Keratinocyte (primary cell): ENCODE data around the gene TNIK. TPM values are rescaled to one million over a fixed set of nuclear protein-coding genes. Genes with fewer than 3 reads are reported as not detected.

ENCODE experiments used
- DNase-seq: peaks from one replicate; pipeline ENCODE4 v3.0.0-alpha.2; 2011; ENCODE audit warnings: low read depth, missing footprints, low spot score
- FAIRE-seq: peaks from 2 replicates; lab custom pipeline; 2011; peaks lifted over from hg19 to GRCh38; lab: Jason Lieb, UNC
- H2AFZ ChIP-seq: 2 replicates; pipeline ENCODE4 v1.6.0; 2012; ENCODE audit warnings: low read length, control low read depth, inconsistent platforms; ENCODE audit not compliant: control insufficient read depth
- H3K27ac ChIP-seq: 2 replicates; pipeline ENCODE4 v1.5.1; 2011; ENCODE audit warnings: low read length; ENCODE audit not compliant: control insufficient read depth, insufficient read depth
- H3K27me3 ChIP-seq: 3 replicates; pipeline ENCODE4 v1.6.0; 2011; ENCODE audit warnings: low read length; ENCODE audit not compliant: control insufficient read depth, insufficient read depth; ENCODE audit errors: extremely low read depth
- H3K36me3 ChIP-seq, 2 experiments: 2 replicates in 1 of 2; 3 replicates in 1 of 2; pipeline ENCODE4 v1.5.1; 2011; ENCODE audit warnings: low read length in 2 of 2, mild to moderate bottlenecking in 1 of 2; ENCODE audit not compliant: control insufficient read depth in 2 of 2, insufficient read depth in 2 of 2; ENCODE audit errors: extremely low read depth in 1 of 2
- H3K4me1 ChIP-seq: 3 replicates; pipeline ENCODE4 v1.5.1; 2011; ENCODE audit warnings: low read length; ENCODE audit not compliant: control insufficient read depth, insufficient read depth; ENCODE audit errors: extremely low read depth
- H3K4me2 ChIP-seq: 3 replicates; pipeline ENCODE4 v1.6.0; 2011; ENCODE audit warnings: low read depth, low read length; ENCODE audit not compliant: control insufficient read depth, insufficient read depth; ENCODE audit errors: extremely low read depth
- H3K4me3 ChIP-seq, 3 experiments: fragments of 200-600 bp in 1 of 3; sonication (generic) in 1 of 3; 2 replicates in 2 of 3; 3 replicates in 1 of 3; pipeline ENCODE4 v1.5.1; 2011 to 2016; ENCODE audit warnings: low read length in 3 of 3, mild to moderate bottlenecking in 3 of 3, control low read depth in 2 of 3, inconsistent platforms in 1 of 3, low read depth in 1 of 3, mixed read lengths in 1 of 3, mixed run types in 1 of 3, moderate library complexity in 1 of 3; ENCODE audit not compliant: control insufficient read depth in 2 of 3, insufficient read depth in 2 of 3; ENCODE audit errors: extremely low read depth in 1 of 3
- H3K79me2 ChIP-seq: 2 replicates; pipeline ENCODE4 v1.6.0; 2012; ENCODE audit warnings: low read length; ENCODE audit not compliant: control insufficient read depth, insufficient read depth
- H3K9ac ChIP-seq: 3 replicates; pipeline ENCODE4 v1.6.0; 2011; ENCODE audit warnings: low read length; ENCODE audit not compliant: control insufficient read depth, insufficient read depth; ENCODE audit errors: extremely low read depth
- H3K9me1 ChIP-seq: 3 replicates; pipeline ENCODE4 v1.6.0; 2011; ENCODE audit warnings: low read length; ENCODE audit not compliant: control insufficient read depth, insufficient read depth; ENCODE audit errors: extremely low read depth
- H3K9me3 ChIP-seq: 2 replicates; pipeline ENCODE4 v1.5.1; 2012; ENCODE audit warnings: low read depth, low read length; ENCODE audit not compliant: control insufficient read depth
- H4K20me1 ChIP-seq: 3 replicates; pipeline ENCODE4 v1.6.0; 2011; ENCODE audit warnings: low read length; ENCODE audit not compliant: control insufficient read depth, insufficient read depth; ENCODE audit errors: extremely low read depth
- EZH2 ChIP-seq: IDR thresholded peaks from one replicate; pipeline ENCODE4 v1.6.1; 2012; ENCODE audit warnings: inconsistent platforms, mild to moderate bottlenecking, low read length, moderate library complexity
- dilution Hi-C: fragments of 300-500 bp; cut with MboI; formaldehyde crosslinking; loops from one replicate; pipeline ENCODE4 v1.7.0; 2020; ENCODE audit warnings: low sequenced_read_pairs; ENCODE audit not compliant: extremely low pct_ligation_motif_present
- polyA plus RNA-seq, 5 experiments: library from polyadenylated mRNA; depleted of rRNA in 3 of 5; stranded (reverse) in 3 of 5; stranded (forward) in 1 of 5; unstranded in 1 of 5; fragments of >200 nt; gene quantifications; 1 replicate in 1 of 5; 2 replicates in 3 of 5; 3 replicates in 1 of 5; pipeline versions ENCODE4 v1.2.1 to v1.2.3, GENCODE V29; 2011 to 2012; ENCODE audit warnings: missing spikeins in 2 of 5, low read depth in 1 of 5, low replicate concordance in 1 of 5
- TF ChIP-seq, protein P1 (sequence below), 3 experiments: IDR thresholded peaks in 1 of 3; conservative IDR thresholded peaks in 1 of 3; optimal IDR thresholded peaks in 1 of 3; 2 replicates in 2 of 3; 3 replicates in 1 of 3; pipeline versions ENCODE3 to v1.5.1; 2011; ENCODE audit warnings: low read length in 3 of 3, mild to moderate bottlenecking in 3 of 3, moderate library complexity in 2 of 3, control low read depth in 1 of 3, inconsistent platforms in 1 of 3; ENCODE audit not compliant: insufficient read depth in 2 of 3; ENCODE audit errors: extremely low read depth in 1 of 3

TNIK gene
- polyA plus RNA-seq, 1 donor (not counting 4 experiments of a cell fraction or from before 2014, with no cell fraction given): 4.4 TPM

GRCh38 chr3:171039674-171040073, 420.5 kb downstream of the TNIK start:
- dilution Hi-C loops: no loop called here
- Histone ChIP-seq H3K27me3 (no peaks in the 10 kb centered on the region), H3K4me1 (no peaks in the 10 kb centered on the region), H2AFZ (no peak overlapping the region), H3K36me3 (no peaks in the 10 kb centered on the region), H3K9me3 (no peaks in the 10 kb centered on the region), H3K27ac (no peak overlapping the region), H3K4me3 (no peak overlapping the region), H3K9me1 (no peaks in the 10 kb centered on the region), H3K4me2 (no peak overlapping the region), H3K9ac (no peak overlapping the region), H3K79me2 (no peaks in the 10 kb centered on the region), H4K20me1 (no peaks in the 10 kb centered on the region)
- FAIRE-seq (no peak), DNase-seq (no peak)
- no peak for TF ChIP-seq EZH2

- H3K4me1 ChIP-seq: no peaks in the 10 kb centered on the region
Observed at GRCh38 chr3:171038342-171038741, 421.9 kb downstream of the TNIK start.

DNA sequence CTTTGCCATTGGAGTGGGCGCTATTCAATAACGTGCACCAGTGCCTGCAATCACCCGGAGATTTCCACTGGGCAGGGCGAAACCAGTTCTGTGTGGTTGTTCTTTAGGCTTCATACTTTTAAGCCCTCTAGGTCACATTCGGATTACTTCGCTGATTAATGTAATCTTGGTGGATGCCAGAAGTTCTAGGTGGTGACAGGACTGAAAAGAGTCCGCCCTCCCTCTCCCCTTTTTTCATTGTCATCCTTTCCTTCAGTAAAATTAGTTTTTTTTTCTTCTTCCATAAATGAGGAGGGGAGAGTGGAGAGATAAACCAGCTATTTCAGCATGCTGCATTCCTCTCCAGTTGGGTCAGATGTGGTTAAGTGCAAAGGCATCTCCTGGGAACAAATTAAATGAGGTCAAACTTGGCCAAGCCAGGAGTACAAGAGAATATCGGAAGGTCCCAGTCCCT, 431.4 kb downstream of the TNIK start:
- Histone ChIP-seq H3K36me3 (no peaks in the 10 kb centered on the region), H3K9me3 (no peaks in the 10 kb centered on the region), H3K4me1 (peaks cover 21% of the 10 kb centered on the region), H3K4me3 (peak overlapping the region; percentile 29 to 78 (median 64)), H4K20me1 (no peaks in the 10 kb centered on the region), H3K79me2 (no peaks in the 10 kb centered on the region), H3K27me3 (no peaks in the 10 kb centered on the region), H3K9me1 (no peaks in the 10 kb centered on the region), H3K4me2 (peak overlapping the region; percentile 95), H3K27ac (peak overlapping the region; percentile 57), H3K9ac (peak overlapping the region; percentile 55), H2AFZ (peak overlapping the region; percentile 98)
- DNase-seq (no peak), FAIRE-seq (peak; percentile 46)
- TF ChIP-seq EZH2: no peak
- TF ChIP-seq, protein P1, sequence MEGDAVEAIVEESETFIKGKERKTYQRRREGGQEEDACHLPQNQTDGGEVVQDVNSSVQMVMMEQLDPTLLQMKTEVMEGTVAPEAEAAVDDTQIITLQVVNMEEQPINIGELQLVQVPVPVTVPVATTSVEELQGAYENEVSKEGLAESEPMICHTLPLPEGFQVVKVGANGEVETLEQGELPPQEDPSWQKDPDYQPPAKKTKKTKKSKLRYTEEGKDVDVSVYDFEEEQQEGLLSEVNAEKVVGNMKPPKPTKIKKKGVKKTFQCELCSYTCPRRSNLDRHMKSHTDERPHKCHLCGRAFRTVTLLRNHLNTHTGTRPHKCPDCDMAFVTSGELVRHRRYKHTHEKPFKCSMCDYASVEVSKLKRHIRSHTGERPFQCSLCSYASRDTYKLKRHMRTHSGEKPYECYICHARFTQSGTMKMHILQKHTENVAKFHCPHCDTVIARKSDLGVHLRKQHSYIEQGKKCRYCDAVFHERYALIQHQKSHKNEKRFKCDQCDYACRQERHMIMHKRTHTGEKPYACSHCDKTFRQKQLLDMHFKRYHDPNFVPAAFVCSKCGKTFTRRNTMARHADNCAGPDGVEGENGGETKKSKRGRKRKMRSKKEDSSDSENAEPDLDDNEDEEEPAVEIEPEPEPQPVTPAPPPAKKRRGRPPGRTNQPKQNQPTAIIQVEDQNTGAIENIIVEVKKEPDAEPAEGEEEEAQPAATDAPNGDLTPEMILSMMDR (optimal IDR thresholded peaks at IDR 0.05 in 1 of 3, IDR thresholded peaks at IDR 0.05 in 1 of 3, conservative IDR thresholded peaks at IDR 0.05 in 1 of 3; ENCODE audit: extremely low read depth in 1 of 3, insufficient read depth in 2 of 3, low read length in 3 of 3): no peak
- dilution Hi-C loops: no loop called here

More at GRCh38 chr3:171038342-171038741, 421.9 kb downstream of the TNIK start:
- no peak overlapping the region for H2AFZ ChIP-seq
- no peak overlapping the region for H3K9ac ChIP-seq
- no peak overlapping the region for H3K4me2 ChIP-seq
- no peaks in the 10 kb centered on the region for H3K9me3 ChIP-seq
- no peaks in the 10 kb centered on the region for H3K36me3 ChIP-seq
- no peaks in the 10 kb centered on the region for H3K27me3 ChIP-seq
- no peak overlapping the region for H3K4me3 ChIP-seq
- no peak for DNase-seq
- no peaks in the 10 kb centered on the region for H3K9me1 ChIP-seq
- H3K27ac ChIP-seq: no peak overlapping the region
- dilution Hi-C loops: no loop called here
- H3K79me2 ChIP-seq: no peaks in the 10 kb centered on the region
- no peak for TF ChIP-seq EZH2
- no peak for FAIRE-seq
- H4K20me1 ChIP-seq: no peaks in the 10 kb centered on the region
